Chondrocyte (in vitro differentiated cells): ENCODE measurements around the gene KIF3A. TPM values are rescaled to one million over a fixed set of nuclear protein-coding genes. Genes with fewer than 3 reads are reported as not detected.

Experiments used
- DNase-seq: peaks from one replicate; pipeline ENCODE4 v3.0.0; 2021; ENCODE audit warnings: mixed read lengths, low spot score
- H3K27ac Mint-ChIP-seq: one replicate; pipeline ENCODE4 v1.8.0; 2021; ENCODE audit warnings: mild to moderate bottlenecking, moderate library complexity, mixed read lengths; ENCODE audit not compliant: unreplicated experiment
- H3K27me3 Mint-ChIP-seq: 2 replicates; pipeline ENCODE4 v1.8.0; 2021; ENCODE audit warnings: low read depth, mixed read lengths
- H3K36me3 Mint-ChIP-seq: 2 replicates; pipeline ENCODE4 v1.8.0; 2021; ENCODE audit warnings: low read depth, mixed read lengths
- H3K4me1 Mint-ChIP-seq: 2 replicates; pipeline ENCODE4 v1.8.0; 2021; ENCODE audit warnings: low read depth, mild to moderate bottlenecking, mixed read lengths
- H3K4me3 Mint-ChIP-seq: one replicate; pipeline ENCODE4 v1.8.0; 2021; ENCODE audit warnings: mild to moderate bottlenecking, moderate library complexity, mixed read lengths; ENCODE audit not compliant: unreplicated experiment
- H3K9me3 Mint-ChIP-seq: 2 replicates; pipeline ENCODE4 v1.8.0; 2021; ENCODE audit warnings: low read depth, mixed read lengths
- total RNA-seq: library from RNA; stranded (reverse); gene quantifications from 3 replicates; pipeline ENCODE4 v1.2.1, GENCODE V29; 2021
- TF ChIP-seq, protein P1 (sequence below): fragments of 200-600 bp; sonication (generic); IDR thresholded peaks from 2 replicates; pipeline ENCODE4 v1.5.0; 2021; ENCODE audit warnings: antibody characterized with exemption, mild to moderate bottlenecking, moderate library complexity

The KIF3A gene
- total RNA-seq, 1 donor from 2014 or later = 16.2 TPM

GRCh38 chr5:132781029-132781428, 43.7 kb upstream of the KIF3A start:
- no peak for DNase-seq
- H3K4me3 Mint-ChIP-seq = no peak overlapping the region
- peaks cover 3% of the 10 kb centered on the region for H3K27me3 Mint-ChIP-seq
- no peak overlapping the region for H3K27ac Mint-ChIP-seq
- H3K36me3 Mint-ChIP-seq = no peaks in the 10 kb centered on the region
- peaks cover 28% of the 10 kb centered on the region for H3K4me1 Mint-ChIP-seq
- no peaks in the 10 kb centered on the region for H3K9me3 Mint-ChIP-seq
- TF ChIP-seq, protein P1, sequence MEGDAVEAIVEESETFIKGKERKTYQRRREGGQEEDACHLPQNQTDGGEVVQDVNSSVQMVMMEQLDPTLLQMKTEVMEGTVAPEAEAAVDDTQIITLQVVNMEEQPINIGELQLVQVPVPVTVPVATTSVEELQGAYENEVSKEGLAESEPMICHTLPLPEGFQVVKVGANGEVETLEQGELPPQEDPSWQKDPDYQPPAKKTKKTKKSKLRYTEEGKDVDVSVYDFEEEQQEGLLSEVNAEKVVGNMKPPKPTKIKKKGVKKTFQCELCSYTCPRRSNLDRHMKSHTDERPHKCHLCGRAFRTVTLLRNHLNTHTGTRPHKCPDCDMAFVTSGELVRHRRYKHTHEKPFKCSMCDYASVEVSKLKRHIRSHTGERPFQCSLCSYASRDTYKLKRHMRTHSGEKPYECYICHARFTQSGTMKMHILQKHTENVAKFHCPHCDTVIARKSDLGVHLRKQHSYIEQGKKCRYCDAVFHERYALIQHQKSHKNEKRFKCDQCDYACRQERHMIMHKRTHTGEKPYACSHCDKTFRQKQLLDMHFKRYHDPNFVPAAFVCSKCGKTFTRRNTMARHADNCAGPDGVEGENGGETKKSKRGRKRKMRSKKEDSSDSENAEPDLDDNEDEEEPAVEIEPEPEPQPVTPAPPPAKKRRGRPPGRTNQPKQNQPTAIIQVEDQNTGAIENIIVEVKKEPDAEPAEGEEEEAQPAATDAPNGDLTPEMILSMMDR = no peak

GRCh38 chr5:132780577-132780976, 43.2 kb upstream of the KIF3A start:
- H3K36me3 Mint-ChIP-seq = no peaks in the 10 kb centered on the region
- DNase-seq = no peak
- no peak overlapping the region for H3K27ac Mint-ChIP-seq
- H3K9me3 Mint-ChIP-seq = no peaks in the 10 kb centered on the region
- no peak overlapping the region for H3K4me3 Mint-ChIP-seq
- H3K4me1 Mint-ChIP-seq = peaks cover 30% of the 10 kb centered on the region
- TF ChIP-seq, protein P1 = no peak
- H3K27me3 Mint-ChIP-seq = peaks cover 3% of the 10 kb centered on the region

GRCh38 chr5:132779961-132780360, 42.6 kb upstream of the KIF3A start:
- peaks cover 3% of the 10 kb centered on the region for H3K27me3 Mint-ChIP-seq
- no peaks in the 10 kb centered on the region for H3K9me3 Mint-ChIP-seq
- H3K4me3 Mint-ChIP-seq = no peak overlapping the region
- no peak overlapping the region for H3K27ac Mint-ChIP-seq
- no peak for DNase-seq
- H3K4me1 Mint-ChIP-seq = peaks cover 30% of the 10 kb centered on the region
- TF ChIP-seq, protein P1 = no peak
- no peaks in the 10 kb centered on the region for H3K36me3 Mint-ChIP-seq

DNA sequence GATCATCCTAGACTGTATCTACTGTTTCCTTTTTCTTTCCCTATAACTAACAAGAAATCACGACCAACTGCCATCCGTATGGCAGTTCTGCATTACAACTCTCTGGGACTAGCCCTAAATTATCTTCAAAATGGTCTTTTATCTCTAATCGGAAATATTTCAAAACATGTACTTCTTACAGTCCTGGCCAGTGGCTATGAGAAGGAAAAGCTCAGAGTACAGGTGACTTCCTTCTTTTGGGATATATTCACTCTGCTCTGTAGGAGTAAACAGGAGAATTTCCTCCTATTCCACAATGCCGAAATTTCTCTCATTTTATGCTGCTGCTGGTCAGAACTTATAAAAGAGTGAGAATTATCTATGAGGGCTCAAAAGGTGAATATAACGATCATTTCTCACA, 41.5 kb upstream of the KIF3A start:
- no peaks in the 10 kb centered on the region for H3K36me3 Mint-ChIP-seq
- no peak for DNase-seq
- no peak overlapping the region for H3K4me3 Mint-ChIP-seq
- TF ChIP-seq, protein P1 = no peak
- H3K27ac Mint-ChIP-seq = no peak overlapping the region
- H3K27me3 Mint-ChIP-seq = peaks cover 3% of the 10 kb centered on the region
- peaks cover 40% of the 10 kb centered on the region for H3K4me1 Mint-ChIP-seq
- no peaks in the 10 kb centered on the region for H3K9me3 Mint-ChIP-seq

DNA sequence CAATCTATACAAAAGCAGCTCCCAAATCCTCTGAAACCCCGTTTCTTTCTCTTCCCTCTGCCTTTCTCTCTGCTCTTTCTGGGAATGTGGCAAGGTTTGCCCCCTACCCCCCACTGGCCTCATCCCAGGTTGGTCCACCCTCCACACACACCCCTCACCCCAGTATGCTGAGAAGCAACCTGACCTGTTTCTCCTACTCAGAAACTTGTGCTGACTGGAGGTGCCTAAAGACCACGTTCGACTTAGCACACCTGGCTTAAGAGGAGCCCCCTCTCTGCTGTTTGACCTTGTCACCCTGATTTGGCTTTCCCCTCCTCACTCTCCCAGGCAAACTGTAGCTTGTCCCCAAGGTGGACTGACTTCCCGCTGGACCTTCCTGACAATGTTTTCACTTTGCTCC, 40.8 kb upstream of the KIF3A start:
- no peaks in the 10 kb centered on the region for H3K36me3 Mint-ChIP-seq
- no peaks in the 10 kb centered on the region for H3K9me3 Mint-ChIP-seq
- peaks cover 3% of the 10 kb centered on the region for H3K27me3 Mint-ChIP-seq
- no peak for DNase-seq
- no peak overlapping the region for H3K27ac Mint-ChIP-seq
- TF ChIP-seq, protein P1 = no peak
- H3K4me1 Mint-ChIP-seq = peaks cover 47% of the 10 kb centered on the region
- H3K4me3 Mint-ChIP-seq = peak overlapping the region; percentile 70
